Stomach (tissue), 4 donors: ENCODE measurements around the gene GRM4.

Source experiments
- EP300 ChIP-seq: sonication (generic); formaldehyde crosslinking; IDR thresholded peaks from one replicate; pipeline ENCODE4 v1.6.1; 2017; ENCODE audit warnings: antibody characterized with exemption
- TF ChIP-seq, protein P1 (sequence below), 7 experiments: fragments of 450-650 bp in 4 of 7; fragments of 200-600 bp in 3 of 7; sonication (generic) in 3 of 7; IDR thresholded peaks; one replicate each; pipeline ENCODE4 v1.5.1; 2016 to 2019; ENCODE audit warnings: antibody characterized with exemption in 7 of 7, control low read depth in 2 of 7, mild to moderate bottlenecking in 1 of 7

DNA sequence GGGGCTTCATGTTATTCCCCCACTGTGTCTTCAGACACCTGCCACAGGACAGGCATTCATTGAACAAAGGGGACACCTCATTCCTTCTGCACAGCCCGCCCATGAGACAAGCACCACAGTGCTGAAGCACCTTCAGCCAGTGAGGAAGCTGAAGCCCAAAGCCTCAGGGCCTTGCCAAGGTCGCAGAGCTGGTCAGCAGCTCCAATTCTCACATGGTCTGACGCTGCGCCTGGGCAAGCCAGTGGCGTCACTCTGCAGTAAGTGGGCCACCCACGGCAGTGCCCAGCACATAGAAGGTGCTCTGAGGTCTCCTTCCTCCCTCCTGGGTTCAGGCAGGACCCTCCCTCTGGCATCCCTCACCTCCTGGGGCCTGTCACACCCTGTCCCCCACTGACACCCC is 43.2 kb downstream of the GRM4 start:
- TF ChIP-seq, protein P1, sequence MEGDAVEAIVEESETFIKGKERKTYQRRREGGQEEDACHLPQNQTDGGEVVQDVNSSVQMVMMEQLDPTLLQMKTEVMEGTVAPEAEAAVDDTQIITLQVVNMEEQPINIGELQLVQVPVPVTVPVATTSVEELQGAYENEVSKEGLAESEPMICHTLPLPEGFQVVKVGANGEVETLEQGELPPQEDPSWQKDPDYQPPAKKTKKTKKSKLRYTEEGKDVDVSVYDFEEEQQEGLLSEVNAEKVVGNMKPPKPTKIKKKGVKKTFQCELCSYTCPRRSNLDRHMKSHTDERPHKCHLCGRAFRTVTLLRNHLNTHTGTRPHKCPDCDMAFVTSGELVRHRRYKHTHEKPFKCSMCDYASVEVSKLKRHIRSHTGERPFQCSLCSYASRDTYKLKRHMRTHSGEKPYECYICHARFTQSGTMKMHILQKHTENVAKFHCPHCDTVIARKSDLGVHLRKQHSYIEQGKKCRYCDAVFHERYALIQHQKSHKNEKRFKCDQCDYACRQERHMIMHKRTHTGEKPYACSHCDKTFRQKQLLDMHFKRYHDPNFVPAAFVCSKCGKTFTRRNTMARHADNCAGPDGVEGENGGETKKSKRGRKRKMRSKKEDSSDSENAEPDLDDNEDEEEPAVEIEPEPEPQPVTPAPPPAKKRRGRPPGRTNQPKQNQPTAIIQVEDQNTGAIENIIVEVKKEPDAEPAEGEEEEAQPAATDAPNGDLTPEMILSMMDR (IDR thresholded peaks at IDR 0.05) = no peak
- TF ChIP-seq EP300 = no peak
